Activated CD4-positive, alpha-beta memory T cell treated with anti-CD3 and anti-CD28 coated beads for 36 hours (primary cell): ENCODE results near the gene VTI1A. TPM values are rescaled to one million over a fixed set of nuclear protein-coding genes. Genes with fewer than 3 reads are reported as not detected.

Experiments
- CTCF ChIA-PET: fragments of 350-600 bp; sonication (Branson Sonifier 250); formaldehyde crosslinking; loops from one replicate; lab custom pipeline; 2021; ENCODE audit warnings: antibody characterized with exemption, inconsistent platforms; lab: Charles Lee
- POLR2A ChIA-PET: fragments of 350-600 bp; sonication (Branson Sonifier 250); formaldehyde crosslinking; loops from one replicate; lab custom pipeline; 2021; ENCODE audit warnings: antibody characterized with exemption; lab: Charles Lee
- DNase-seq: peaks from one replicate; pipeline ENCODE4 v3.0.0-alpha.2; 2020
- H3K27ac Mint-ChIP-seq: one replicate; pipeline ENCODE4 v1.8.0; 2021; ENCODE audit warnings: mixed read lengths
- H3K27me3 Mint-ChIP-seq: one replicate; pipeline ENCODE4 v1.8.0; 2021; ENCODE audit warnings: mixed read lengths
- H3K36me3 Mint-ChIP-seq: one replicate; pipeline ENCODE4 v1.8.0; 2021; ENCODE audit warnings: mixed read lengths
- H3K4me1 Mint-ChIP-seq: one replicate; pipeline ENCODE4 v1.8.0; 2021; ENCODE audit warnings: low read depth, mixed read lengths
- H3K4me3 Mint-ChIP-seq: one replicate; pipeline ENCODE4 v1.8.0; 2021; ENCODE audit warnings: mild to moderate bottlenecking, mixed read lengths
- H3K9me3 Mint-ChIP-seq: one replicate; pipeline ENCODE4 v1.8.0; 2021; ENCODE audit warnings: mixed read lengths
- intact Hi-C: fragments of 100-400 bp; cut with micrococcal nuclease; formaldehyde crosslinking; loops from one replicate; pipeline ENCODE4 v1.15.1; 2023
- total RNA-seq, 2 experiments: library from RNA; stranded (reverse); gene quantifications; one replicate each; pipeline ENCODE4 v1.2.3, GENCODE V29; 2021

The VTI1A gene
- total RNA-seq, 2 experiments from 2014 or later, result 24.3 to 24.5 TPM

GRCh38 chr10:112819231-112819630 is 372.2 kb downstream of the VTI1A start:
- H3K27me3 Mint-ChIP-seq, result no peaks in the 10 kb centered on the region
- H3K4me1 Mint-ChIP-seq, result peaks cover 2% of the 10 kb centered on the region
- ChIA-PET CTCF (no interaction called here), POLR2A (no interaction called here)
- intact Hi-C loops, result no loop called here
- no peaks in the 10 kb centered on the region for H3K9me3 Mint-ChIP-seq
- H3K36me3 Mint-ChIP-seq, result peaks cover 38% of the 10 kb centered on the region
- DNase-seq, result no peak
- no peak overlapping the region for H3K27ac Mint-ChIP-seq
- H3K4me3 Mint-ChIP-seq, result no peak overlapping the region

- no peaks in the 10 kb centered on the region for H3K9me3 Mint-ChIP-seq
- intact Hi-C loops, result no loop called here
- no peak overlapping the region for H3K4me3 Mint-ChIP-seq
- no peak for DNase-seq
- CTCF ChIA-PET, result no interaction called here
- H3K36me3 Mint-ChIP-seq, result peaks cover 30% of the 10 kb centered on the region
- POLR2A ChIA-PET, result no interaction called here
- no peak overlapping the region for H3K27ac Mint-ChIP-seq
- no peaks in the 10 kb centered on the region for H3K4me1 Mint-ChIP-seq
- no peaks in the 10 kb centered on the region for H3K27me3 Mint-ChIP-seq
These were observed 373.3 kb downstream of the VTI1A start for GRCh38 chr10:112820320-112820719.

GRCh38 chr10:112821038-112821437 is 374.0 kb downstream of the VTI1A start:
- Mint-ChIP-seq H3K9me3 (no peaks in the 10 kb centered on the region), H3K27ac (no peak overlapping the region), H3K27me3 (no peaks in the 10 kb centered on the region), H3K4me1 (no peaks in the 10 kb centered on the region), H3K4me3 (no peak overlapping the region), H3K36me3 (peaks cover 23% of the 10 kb centered on the region)
- POLR2A ChIA-PET, result no interaction called here
- intact Hi-C loops, result no loop called here
- CTCF ChIA-PET, result interaction anchor here (0.6 kb wide), 1 partner anchor 64 kb away, joined by 3 read pairs; no protein-coding TSS in a partner anchor
- DNase-seq, result no peak

- no peak overlapping the region for H3K27ac Mint-ChIP-seq
- H3K4me1 Mint-ChIP-seq, result no peaks in the 10 kb centered on the region
- ChIA-PET CTCF (no interaction called here), POLR2A (no interaction called here)
- H3K4me3 Mint-ChIP-seq, result no peak overlapping the region
- H3K36me3 Mint-ChIP-seq, result peaks cover 18% of the 10 kb centered on the region
- no peaks in the 10 kb centered on the region for H3K27me3 Mint-ChIP-seq
- no peak for DNase-seq
- intact Hi-C loops, result no loop called here
- H3K9me3 Mint-ChIP-seq, result no peaks in the 10 kb centered on the region
These were observed 374.6 kb downstream of the VTI1A start for GRCh38 chr10:112821663-112822062.

GRCh38 chr10:112823007-112823406 is 376.0 kb downstream of the VTI1A start:
- Mint-ChIP-seq H3K9me3 (no peaks in the 10 kb centered on the region), H3K36me3 (peaks cover 10% of the 10 kb centered on the region), H3K4me1 (no peaks in the 10 kb centered on the region), H3K27me3 (no peaks in the 10 kb centered on the region), H3K27ac (no peak overlapping the region), H3K4me3 (no peak overlapping the region)
- ChIA-PET CTCF (no interaction called here), POLR2A (no interaction called here)
- intact Hi-C loops, result no loop called here
- DNase-seq, result no peak

- ChIA-PET CTCF (no interaction called here), POLR2A (no interaction called here)
- H3K27ac Mint-ChIP-seq, result no peak overlapping the region
- no peak overlapping the region for H3K4me3 Mint-ChIP-seq
- H3K27me3 Mint-ChIP-seq, result no peaks in the 10 kb centered on the region
- H3K9me3 Mint-ChIP-seq, result no peaks in the 10 kb centered on the region
- DNase-seq, result no peak
- H3K36me3 Mint-ChIP-seq, result peaks cover 10% of the 10 kb centered on the region
- H3K4me1 Mint-ChIP-seq, result no peaks in the 10 kb centered on the region
- intact Hi-C loops, result no loop called here
These were observed 376.6 kb downstream of the VTI1A start for GRCh38 chr10:112823604-112824003.

GRCh38 chr10:112826018-112826697 is 379.1 kb downstream of the VTI1A start:
- Mint-ChIP-seq H3K4me1 (no peaks in the 10 kb centered on the region), H3K27ac (no peak overlapping the region), H3K9me3 (no peaks in the 10 kb centered on the region), H3K27me3 (no peaks in the 10 kb centered on the region), H3K36me3 (peaks cover 14% of the 10 kb centered on the region), H3K4me3 (no peak overlapping the region)
- intact Hi-C loops, result no loop called here
- DNase-seq, result no peak
- CTCF ChIA-PET, result no interaction called here
- POLR2A ChIA-PET, result no interaction called here

- peaks cover 15% of the 10 kb centered on the region for H3K36me3 Mint-ChIP-seq
- intact Hi-C loops, result no loop called here
- no peaks in the 10 kb centered on the region for H3K27me3 Mint-ChIP-seq
- H3K4me1 Mint-ChIP-seq, result no peaks in the 10 kb centered on the region
- H3K9me3 Mint-ChIP-seq, result no peaks in the 10 kb centered on the region
- H3K4me3 Mint-ChIP-seq, result no peak overlapping the region
- CTCF ChIA-PET, result no interaction called here
- POLR2A ChIA-PET, result no interaction called here
- DNase-seq, result no peak
- no peak overlapping the region for H3K27ac Mint-ChIP-seq
These were observed 380.1 kb downstream of the VTI1A start for GRCh38 chr10:112827086-112827485.

- Mint-ChIP-seq H3K4me3 (no peak overlapping the region), H3K4me1 (no peaks in the 10 kb centered on the region), H3K9me3 (no peaks in the 10 kb centered on the region), H3K36me3 (peaks cover 10% of the 10 kb centered on the region), H3K27me3 (no peaks in the 10 kb centered on the region), H3K27ac (no peak overlapping the region)
- CTCF ChIA-PET, result no interaction called here
- POLR2A ChIA-PET, result no interaction called here
- intact Hi-C loops, result no loop called here
- no peak for DNase-seq
These were observed 380.9 kb downstream of the VTI1A start for GRCh38 chr10:112827951-112828350.

GRCh38 chr10:112831859-112832258 is 384.8 kb downstream of the VTI1A start:
- Mint-ChIP-seq H3K4me3 (no peak overlapping the region), H3K36me3 (peaks cover 10% of the 10 kb centered on the region), H3K27ac (no peak overlapping the region), H3K9me3 (no peaks in the 10 kb centered on the region), H3K4me1 (no peaks in the 10 kb centered on the region), H3K27me3 (no peaks in the 10 kb centered on the region)
- intact Hi-C loops, result no loop called here
- POLR2A ChIA-PET, result no interaction called here
- no peak for DNase-seq
- CTCF ChIA-PET, result no interaction called here

- no peaks in the 10 kb centered on the region for H3K4me1 Mint-ChIP-seq
- H3K4me3 Mint-ChIP-seq, result no peak overlapping the region
- ChIA-PET POLR2A (no interaction called here), CTCF (no interaction called here)
- intact Hi-C loops, result no loop called here
- no peaks in the 10 kb centered on the region for H3K27me3 Mint-ChIP-seq
- DNase-seq, result no peak
- no peaks in the 10 kb centered on the region for H3K9me3 Mint-ChIP-seq
- H3K36me3 Mint-ChIP-seq, result peaks cover 10% of the 10 kb centered on the region
- H3K27ac Mint-ChIP-seq, result no peak overlapping the region
These were observed 385.4 kb downstream of the VTI1A start for GRCh38 chr10:112832361-112832878.

- Mint-ChIP-seq H3K27ac (no peak overlapping the region), H3K4me1 (no peaks in the 10 kb centered on the region), H3K9me3 (peaks cover 2% of the 10 kb centered on the region), H3K4me3 (no peak overlapping the region), H3K36me3 (peaks cover 10% of the 10 kb centered on the region), H3K27me3 (no peaks in the 10 kb centered on the region)
- CTCF ChIA-PET, result no interaction called here
- intact Hi-C loops, result no loop called here
- no peak for DNase-seq
- POLR2A ChIA-PET, result no interaction called here
These were observed 385.9 kb downstream of the VTI1A start for GRCh38 chr10:112832959-112833358.

- Mint-ChIP-seq H3K9me3 (peaks cover 8% of the 10 kb centered on the region), H3K36me3 (peaks cover 10% of the 10 kb centered on the region), H3K4me1 (no peaks in the 10 kb centered on the region), H3K4me3 (no peak overlapping the region), H3K27me3 (no peaks in the 10 kb centered on the region), H3K27ac (no peak overlapping the region)
- CTCF ChIA-PET, result no interaction called here
- intact Hi-C loops, result no loop called here
- no peak for DNase-seq
- POLR2A ChIA-PET, result no interaction called here
These were observed 387.8 kb downstream of the VTI1A start for GRCh38 chr10:112834751-112835181.
